Astrocyte (in vitro differentiated cells and primary cell): Measurements from ENCODE around the gene MKLN1.

Source experiments
- CTCF ChIP-seq: IDR thresholded peaks from 2 replicates; pipeline ENCODE4 v1.5.1; 2011; ENCODE audit warnings: low read depth, mild to moderate bottlenecking, inconsistent platforms, low read length, moderate library complexity; ENCODE audit not compliant: insufficient read depth
- EZH2 ChIP-seq: IDR thresholded peaks from 2 replicates; pipeline ENCODE4 v1.6.1; 2012; ENCODE audit warnings: mild to moderate bottlenecking, low read length, inconsistent platforms; ENCODE audit not compliant: insufficient read depth

GRCh38 chr7:131336956-131337355 lies 9.3 kb downstream of the MKLN1 start:
- TF ChIP-seq CTCF, result no peak
- TF ChIP-seq EZH2, result no peak
